ENCODE measurements around the gene MYRFL. TPM values are rescaled to one million over a fixed set of nuclear protein-coding genes. Genes with fewer than 3 reads are reported as not detected.
"Not testable (repeated sequence)": the region's sequence is repeated elsewhere in the genome, so short reads cannot be mapped to it uniquely, and the experiment has no call there.

MYRFL gene
- not detected for total RNA-seq

DNA sequence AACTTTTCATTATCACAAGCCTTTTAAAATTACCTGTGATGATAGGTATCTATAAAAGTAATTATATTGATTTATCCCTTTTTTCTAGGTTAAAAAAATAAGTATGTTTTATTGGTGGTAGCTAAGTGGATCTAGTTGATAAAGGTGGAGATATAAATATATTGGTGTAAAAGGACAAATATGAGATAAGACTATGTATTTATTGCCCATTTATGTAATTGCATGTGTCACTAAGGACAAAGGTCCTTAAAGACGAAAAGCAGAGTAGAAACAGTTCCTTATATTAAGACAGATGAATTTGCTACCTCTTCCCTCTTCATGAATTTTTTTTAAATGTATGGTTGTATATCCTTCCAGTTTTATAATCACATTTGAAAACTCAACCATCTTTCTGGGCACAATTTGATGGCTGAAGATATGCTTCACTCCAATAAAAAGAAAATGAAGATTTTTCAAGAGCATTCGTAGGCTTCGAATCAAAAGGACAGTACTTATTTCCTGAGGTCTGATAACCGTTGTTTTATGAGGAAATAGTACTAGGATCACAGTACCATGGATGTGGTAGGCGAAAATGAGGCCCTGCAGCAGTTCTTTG, at the start of gene MYRFL:
Gene MYRFL, plus strand, starts transcription at position 262 of the 595 bp plus-strand sequence. Its CDS starts 291 bp downstream, at position 553.
- Mint-ChIP-seq H3K9me3 (no peaks in the 10 kb centered on the region), H3K4me3 (no peak within 1 kb of the TSS), H3K4me1 (no peaks in the 10 kb centered on the region), H3K27me3 (peaks cover 18% of the 10 kb centered on the region), H3K36me3 (ENCODE audit: low read depth) (no peaks in the 10 kb centered on the region), H3K27ac (no peak within 1 kb of the TSS)
- ChIA-PET CTCF (no interaction called here), POLR2A (no interaction called here)
- no peak for DNase-seq

DNA sequence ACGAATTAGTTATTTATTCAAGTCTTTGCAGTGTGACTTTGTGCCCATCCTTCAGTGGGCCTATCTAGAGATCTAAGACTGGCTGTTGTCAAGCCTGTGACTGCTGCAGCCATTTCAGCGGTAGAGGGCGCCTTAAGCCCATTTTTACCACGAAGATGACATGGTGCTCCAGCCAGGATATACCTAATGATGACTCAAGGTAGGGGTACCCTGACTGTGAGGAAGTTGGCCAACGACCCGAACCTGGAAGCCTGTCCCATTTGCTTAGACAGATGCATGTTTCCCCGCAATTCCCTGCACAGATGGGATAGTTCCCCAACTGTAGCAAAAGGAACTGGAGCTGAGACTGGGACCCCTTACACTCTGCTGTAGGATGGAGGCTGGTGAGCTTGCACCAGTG, 45.1 kb upstream of the MYRFL start:
- H3K36me3 Mint-ChIP-seq (ENCODE audit: low read depth): peaks cover 15% of the 10 kb centered on the region
- ChIA-PET CTCF (interaction anchor here (0.7 kb wide), 1 partner anchor 292 kb away, joined by 3 read pairs; no protein-coding TSS in a partner anchor), POLR2A (no interaction called here)
- DNase-seq: no peak
- no peaks in the 10 kb centered on the region for H3K4me1 Mint-ChIP-seq
- H3K27ac Mint-ChIP-seq: no peak overlapping the region
- H3K4me3 Mint-ChIP-seq: no peak overlapping the region
- H3K27me3 Mint-ChIP-seq: no peaks in the 10 kb centered on the region
- peaks cover 11% of the 10 kb centered on the region for H3K9me3 Mint-ChIP-seq

- CTCF ChIA-PET: interaction anchor here (0.6 to 1.3 kb wide), 2 partner anchors 10 to 567 kb away, joined by 3 to 4 read pairs; no protein-coding TSS in a partner anchor
- peaks cover 29% of the 10 kb centered on the region for H3K36me3 Mint-ChIP-seq (ENCODE audit: low read depth)
- DNase-seq: no peak
- H3K27ac Mint-ChIP-seq: no peak overlapping the region
- POLR2A ChIA-PET: no interaction called here
- H3K4me1 Mint-ChIP-seq: no peaks in the 10 kb centered on the region
- H3K9me3 Mint-ChIP-seq: peaks cover 13% of the 10 kb centered on the region
- no peaks in the 10 kb centered on the region for H3K27me3 Mint-ChIP-seq
- H3K4me3 Mint-ChIP-seq: no peak overlapping the region
Observed at GRCh38 chr12:69783365-69783764, 41.7 kb upstream of the MYRFL start.

DNA sequence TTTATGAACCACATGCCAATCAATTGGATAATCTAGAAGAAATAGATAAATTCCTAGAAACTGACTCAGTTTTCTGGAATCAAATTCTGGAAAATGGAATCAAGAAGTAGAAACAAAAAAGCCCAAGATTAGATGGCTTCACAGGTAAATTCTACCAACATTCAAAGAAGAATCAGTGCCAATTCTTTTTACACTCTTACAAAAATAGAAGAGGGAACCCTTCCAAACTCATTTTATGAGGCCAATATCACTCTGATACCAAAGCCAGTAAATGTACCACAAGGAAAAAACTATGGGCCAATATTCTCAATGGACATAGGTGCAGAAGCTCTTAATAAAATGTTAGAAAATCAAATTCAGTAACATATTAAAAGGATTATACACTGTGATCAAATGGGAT, 35.7 kb upstream of the MYRFL start:
- Mint-ChIP-seq H3K36me3 (ENCODE audit: low read depth) (peaks cover 44% of the 10 kb centered on the region), H3K4me1 (no peaks in the 10 kb centered on the region), H3K27ac (no peak overlapping the region), H3K27me3 (no peaks in the 10 kb centered on the region), H3K9me3 (peaks cover 35% of the 10 kb centered on the region), H3K4me3 (no peak overlapping the region)
- DNase-seq: no peak
- POLR2A ChIA-PET: no interaction called here
- CTCF ChIA-PET: no interaction called here

DNA sequence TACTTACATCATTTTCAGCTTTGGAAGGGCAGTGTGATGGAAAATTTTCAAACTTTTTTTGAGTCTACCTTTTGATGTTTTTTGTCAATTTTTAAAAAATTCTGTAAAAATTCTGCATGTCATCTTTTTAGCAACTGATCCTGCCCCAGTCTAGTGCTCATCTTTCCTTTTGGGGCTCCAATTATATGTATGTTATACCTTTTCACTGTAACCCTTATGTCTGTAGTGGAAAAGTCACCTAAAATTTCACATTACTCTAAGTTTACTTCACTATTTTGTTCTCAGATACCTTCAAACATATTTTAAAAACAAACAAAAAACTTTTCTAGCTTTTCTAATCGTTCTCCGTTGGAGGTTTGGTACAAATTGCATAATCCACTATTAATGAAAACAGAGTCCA, 32.5 kb upstream of the MYRFL start:
- no peak for DNase-seq
- H3K27me3 Mint-ChIP-seq: no peaks in the 10 kb centered on the region
- H3K36me3 Mint-ChIP-seq (ENCODE audit: low read depth): peaks cover 48% of the 10 kb centered on the region
- H3K4me3 Mint-ChIP-seq: no peak overlapping the region
- H3K27ac Mint-ChIP-seq: no peak overlapping the region
- no peaks in the 10 kb centered on the region for H3K4me1 Mint-ChIP-seq
- peaks cover 40% of the 10 kb centered on the region for H3K9me3 Mint-ChIP-seq
- ChIA-PET POLR2A (no interaction called here), CTCF (no interaction called here)

DNA sequence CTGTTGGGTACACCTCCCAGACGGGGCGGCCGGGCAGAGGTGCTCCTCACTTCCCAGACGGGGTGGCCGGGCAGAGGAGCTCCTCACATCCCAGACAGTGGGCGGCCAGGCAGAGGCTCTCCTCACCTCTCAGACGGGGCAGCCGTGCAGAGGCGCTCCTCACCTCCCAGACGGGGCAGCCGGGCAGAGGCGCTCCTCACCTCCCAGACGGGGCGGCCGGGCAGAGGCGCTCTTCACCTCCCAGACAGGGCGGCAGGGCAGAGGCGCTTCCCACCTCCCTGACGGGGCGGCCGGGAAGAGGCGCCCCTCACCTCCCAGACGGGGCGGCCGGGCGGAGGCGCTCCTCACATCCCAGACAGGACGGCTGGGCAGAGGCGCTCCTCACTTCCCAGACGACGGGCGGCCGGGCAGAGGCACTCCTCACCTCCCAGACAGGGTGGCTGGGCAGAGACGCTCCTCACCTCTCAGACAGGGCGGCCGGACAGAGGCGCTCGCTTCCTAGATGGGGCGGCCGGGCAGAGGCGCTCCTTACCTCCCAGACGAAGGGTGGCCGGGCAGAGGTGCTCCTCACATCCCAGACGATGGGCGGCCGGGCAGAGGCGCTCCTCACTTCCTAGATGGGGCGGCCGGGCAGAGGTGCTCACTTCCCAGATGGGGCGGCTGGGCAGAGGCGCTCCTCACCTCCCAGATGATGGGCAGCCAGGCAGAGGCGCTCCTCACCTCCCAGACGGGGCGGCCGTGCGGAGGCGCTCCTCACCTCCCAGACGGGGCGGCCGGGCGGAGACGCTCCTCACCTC, 17.7 kb upstream of the MYRFL start:
- H3K4me1 Mint-ChIP-seq, POLR2A ChIA-PET, H3K27me3 Mint-ChIP-seq, H3K27ac Mint-ChIP-seq, H3K4me3 Mint-ChIP-seq, CTCF ChIA-PET, DNase-seq: not testable (repeated sequence)
- peaks cover 17% of the 10 kb centered on the region for H3K9me3 Mint-ChIP-seq
- peaks cover 37% of the 10 kb centered on the region for H3K36me3 Mint-ChIP-seq (ENCODE audit: low read depth)

DNA sequence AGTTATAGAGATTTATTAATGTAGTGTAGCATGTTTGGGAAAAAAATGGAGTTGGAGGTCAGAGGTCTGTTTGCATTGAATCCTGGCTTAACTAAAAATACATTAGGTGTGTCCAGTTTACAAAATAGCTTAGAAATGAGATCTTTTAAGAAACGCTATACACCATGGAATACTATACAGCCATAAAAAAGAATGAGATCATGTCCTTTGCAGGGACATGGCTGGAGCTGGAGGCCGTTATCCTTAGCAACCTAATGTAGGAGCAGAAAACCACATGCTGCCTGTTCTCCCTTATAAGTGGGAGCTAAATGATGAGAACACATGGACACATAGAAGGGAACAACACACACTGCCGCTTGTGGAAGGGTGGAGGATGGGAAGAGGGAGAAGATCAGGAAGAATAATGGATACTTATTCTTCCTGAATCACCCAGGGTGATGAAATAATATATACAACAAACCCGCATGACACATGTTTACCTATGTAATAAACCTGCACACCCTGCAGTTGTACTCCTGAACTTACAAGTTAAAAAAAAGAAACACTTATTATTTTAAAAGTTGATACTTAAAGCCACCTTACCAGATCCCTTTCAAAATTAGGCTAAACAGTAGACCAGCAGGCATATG, 14.0 kb upstream of the MYRFL start:
- ChIA-PET CTCF (interaction anchor here (0.9 kb wide), 1 partner anchor 18 kb away, joined by 3 read pairs; no protein-coding TSS in a partner anchor), POLR2A (no interaction called here)
- DNase-seq: no peak
- Mint-ChIP-seq H3K27ac (no peak overlapping the region), H3K4me1 (peaks cover 2% of the 10 kb centered on the region), H3K36me3 (ENCODE audit: low read depth) (peaks cover 35% of the 10 kb centered on the region), H3K27me3 (no peaks in the 10 kb centered on the region), H3K4me3 (no peak overlapping the region), H3K9me3 (peaks cover 15% of the 10 kb centered on the region)

DNA sequence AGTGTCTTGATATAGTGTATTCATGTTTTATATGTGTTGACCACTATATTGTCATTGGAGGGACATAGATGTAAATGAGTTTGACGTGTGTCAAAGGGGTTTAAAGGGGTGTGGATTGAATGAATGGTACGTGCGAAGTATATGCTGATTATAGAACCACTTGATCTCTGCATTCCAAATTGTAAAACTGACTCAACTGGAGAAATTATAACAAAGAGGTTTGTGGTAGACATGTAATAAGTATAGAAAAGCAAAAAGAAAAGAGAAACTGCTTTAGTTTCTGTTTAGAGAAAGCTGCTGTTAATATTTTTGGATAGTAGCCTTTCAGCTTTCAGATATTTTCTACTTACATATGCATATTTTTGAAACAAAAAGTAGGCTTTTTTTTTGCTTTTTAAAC, 8.9 kb upstream of the MYRFL start:
- POLR2A ChIA-PET: no interaction called here
- H3K27ac Mint-ChIP-seq: no peak overlapping the region
- no peak for DNase-seq
- no peaks in the 10 kb centered on the region for H3K27me3 Mint-ChIP-seq
- peaks cover 6% of the 10 kb centered on the region for H3K4me1 Mint-ChIP-seq
- no peak overlapping the region for H3K4me3 Mint-ChIP-seq
- H3K36me3 Mint-ChIP-seq (ENCODE audit: low read depth): peaks cover 4% of the 10 kb centered on the region
- no peaks in the 10 kb centered on the region for H3K9me3 Mint-ChIP-seq
- CTCF ChIA-PET: no interaction called here

- ChIA-PET CTCF (no interaction called here), POLR2A (no interaction called here)
- Mint-ChIP-seq H3K4me3 (no peak overlapping the region), H3K27me3 (peaks cover 15% of the 10 kb centered on the region), H3K4me1 (peaks cover 4% of the 10 kb centered on the region), H3K27ac (no peak overlapping the region), H3K36me3 (ENCODE audit: low read depth) (no peaks in the 10 kb centered on the region), H3K9me3 (no peaks in the 10 kb centered on the region)
- no peak for DNase-seq
Observed at GRCh38 chr12:69821032-69821455, 4.0 kb upstream of the MYRFL start.

- Mint-ChIP-seq H3K4me3 (no peak overlapping the region), H3K27me3 (peaks cover 15% of the 10 kb centered on the region), H3K4me1 (peaks cover under 1% of the 10 kb centered on the region), H3K36me3 (ENCODE audit: low read depth) (no peaks in the 10 kb centered on the region), H3K9me3 (no peaks in the 10 kb centered on the region), H3K27ac (no peak overlapping the region)
- no peak for DNase-seq
- CTCF ChIA-PET: no interaction called here
- POLR2A ChIA-PET: no interaction called here
Observed at GRCh38 chr12:69821456-69822159, 3.4 kb upstream of the MYRFL start.

GRCh38 chr12:69822201-69822860, 2.7 kb upstream of the MYRFL start:
- CTCF ChIA-PET: no interaction called here
- H3K9me3 Mint-ChIP-seq: no peaks in the 10 kb centered on the region
- H3K4me3 Mint-ChIP-seq: no peak overlapping the region
- peaks cover 15% of the 10 kb centered on the region for H3K27me3 Mint-ChIP-seq
- DNase-seq: no peak
- POLR2A ChIA-PET: no interaction called here
- H3K36me3 Mint-ChIP-seq (ENCODE audit: low read depth): no peaks in the 10 kb centered on the region
- H3K27ac Mint-ChIP-seq: no peak overlapping the region
- H3K4me1 Mint-ChIP-seq: no peaks in the 10 kb centered on the region

- CTCF ChIA-PET: no interaction called here
- Mint-ChIP-seq H3K27me3 (peaks cover 15% of the 10 kb centered on the region), H3K4me1 (no peaks in the 10 kb centered on the region), H3K36me3 (ENCODE audit: low read depth) (no peaks in the 10 kb centered on the region), H3K9me3 (no peaks in the 10 kb centered on the region), H3K27ac (no peak overlapping the region), H3K4me3 (no peak overlapping the region)
- no peak for DNase-seq
- POLR2A ChIA-PET: no interaction called here
Observed at GRCh38 chr12:69824028-69824427, 999 bp upstream of the MYRFL start.

Measured in activated CD4-positive, alpha-beta T cell treated with anti-CD3 and anti-CD28 coated beads, Interleukin-2, amount 10 ng/mL, durations not matched to agents 7 days and 5 days (primary cell).